HG02973 (cell line): Measurements from ENCODE around the gene TFF2.

Experiments used
- ATAC-seq: cut with Tn5 transposase; IDR thresholded peaks from one replicate; pipeline ENCODE4 v1.9.1; 2021; ENCODE audit warnings: moderate library complexity; ENCODE audit not compliant: unreplicated experiment

Gene TFF2

GRCh38 chr21:42366292-42367010 lies 15.7 kb upstream of the TFF2 start, which contains the start of gene TFF1:
Gene TFF1, minus strand, starts transcription at chr21:42366535. Its CDS starts 40 bp downstream, at chr21:42366495.
- no peak for ATAC-seq

- ATAC-seq: no peak
Observed at GRCh38 chr21:42365770-42366169, 15.0 kb upstream of the TFF2 start.

GRCh38 chr21:42364304-42364865 lies 13.6 kb upstream of the TFF2 start:
- no peak for ATAC-seq

- no peak for ATAC-seq
Observed at GRCh38 chr21:42363312-42363711, 12.5 kb upstream of the TFF2 start.

GRCh38 chr21:42362700-42363099 lies 11.9 kb upstream of the TFF2 start:
- no peak for ATAC-seq

GRCh38 chr21:42362198-42362597 lies 11.4 kb upstream of the TFF2 start:
- no peak for ATAC-seq

- ATAC-seq: no peak
Observed at GRCh38 chr21:42361286-42361685, 10.5 kb upstream of the TFF2 start.

GRCh38 chr21:42360317-42360716 lies 9.5 kb upstream of the TFF2 start:
- no peak for ATAC-seq

- ATAC-seq: no peak
Observed at GRCh38 chr21:42358937-42359336, 8.1 kb upstream of the TFF2 start.

GRCh38 chr21:42358261-42358660 lies 7.5 kb upstream of the TFF2 start:
- no peak for ATAC-seq

GRCh38 chr21:42357307-42357706 lies 6.5 kb upstream of the TFF2 start:
- no peak for ATAC-seq

- ATAC-seq: no peak
Observed at GRCh38 chr21:42356650-42357049, 5.9 kb upstream of the TFF2 start.

- no peak for ATAC-seq
Observed at GRCh38 chr21:42356046-42356445, 5.3 kb upstream of the TFF2 start.

GRCh38 chr21:42353623-42354022 lies 2.8 kb upstream of the TFF2 start:
- no peak for ATAC-seq

- no peak for ATAC-seq
Observed at GRCh38 chr21:42352441-42353095, 1.8 kb upstream of the TFF2 start.

GRCh38 chr21:42351626-42352440 lies 1.0 kb upstream of the TFF2 start:
- no peak for ATAC-seq

GRCh38 chr21:42350318-42350910 lies 380 bp downstream of the TFF2 start:
- no peak for ATAC-seq

GRCh38 chr21:42349420-42350317 lies 1.1 kb downstream of the TFF2 start:
- no peak for ATAC-seq

GRCh38 chr21:42348762-42349161 lies 2.0 kb downstream of the TFF2 start:
- no peak for ATAC-seq
